Effector memory CD4-positive, alpha-beta T cell (primary cell): ENCODE measurements around the gene GOLGA8R.
"Not testable (repeated sequence)": the region's sequence is repeated elsewhere in the genome, so short reads cannot be mapped to it uniquely, and the experiment has no call there.

Source experiments
- DNase-seq, 3 donors: peaks; one replicate each; pipeline ENCODE4 v3.0.0-alpha.2; 2020
- H3K27ac ChIP-seq: 2 replicates; pipeline ENCODE4 v1.7.0; 2013; ENCODE audit warnings: mild to moderate bottlenecking, low read length, moderate library complexity; ENCODE audit not compliant: insufficient read depth, poor library complexity, severe bottlenecking
- H3K27me3 ChIP-seq: replicated peaks from 2 replicates; pipeline ENCODE4 v1.7.0; 2013; ENCODE audit warnings: mild to moderate bottlenecking, low read length; ENCODE audit not compliant: insufficient read depth, control insufficient read depth, poor library complexity, severe bottlenecking
- H3K36me3 ChIP-seq: 2 replicates; pipeline ENCODE4 v1.7.0; 2013; ENCODE audit warnings: mild to moderate bottlenecking, low read length, moderate library complexity; ENCODE audit not compliant: control insufficient read depth, insufficient read depth
- H3K4me1 ChIP-seq: 2 replicates; pipeline ENCODE4 v1.7.0; 2013; ENCODE audit warnings: low read length, mild to moderate bottlenecking; ENCODE audit not compliant: control insufficient read depth, insufficient read depth, poor library complexity, severe bottlenecking
- H3K4me3 ChIP-seq: 2 replicates; pipeline ENCODE4 v1.7.0; 2013; ENCODE audit warnings: low read length, low read depth, mild to moderate bottlenecking; ENCODE audit not compliant: insufficient read depth, poor library complexity, severe bottlenecking
- H3K9me3 ChIP-seq: 2 replicates; pipeline ENCODE4 v1.7.0; 2013; ENCODE audit warnings: mild to moderate bottlenecking, low read length, moderate library complexity; ENCODE audit not compliant: control insufficient read depth

GOLGA8R gene

DNA sequence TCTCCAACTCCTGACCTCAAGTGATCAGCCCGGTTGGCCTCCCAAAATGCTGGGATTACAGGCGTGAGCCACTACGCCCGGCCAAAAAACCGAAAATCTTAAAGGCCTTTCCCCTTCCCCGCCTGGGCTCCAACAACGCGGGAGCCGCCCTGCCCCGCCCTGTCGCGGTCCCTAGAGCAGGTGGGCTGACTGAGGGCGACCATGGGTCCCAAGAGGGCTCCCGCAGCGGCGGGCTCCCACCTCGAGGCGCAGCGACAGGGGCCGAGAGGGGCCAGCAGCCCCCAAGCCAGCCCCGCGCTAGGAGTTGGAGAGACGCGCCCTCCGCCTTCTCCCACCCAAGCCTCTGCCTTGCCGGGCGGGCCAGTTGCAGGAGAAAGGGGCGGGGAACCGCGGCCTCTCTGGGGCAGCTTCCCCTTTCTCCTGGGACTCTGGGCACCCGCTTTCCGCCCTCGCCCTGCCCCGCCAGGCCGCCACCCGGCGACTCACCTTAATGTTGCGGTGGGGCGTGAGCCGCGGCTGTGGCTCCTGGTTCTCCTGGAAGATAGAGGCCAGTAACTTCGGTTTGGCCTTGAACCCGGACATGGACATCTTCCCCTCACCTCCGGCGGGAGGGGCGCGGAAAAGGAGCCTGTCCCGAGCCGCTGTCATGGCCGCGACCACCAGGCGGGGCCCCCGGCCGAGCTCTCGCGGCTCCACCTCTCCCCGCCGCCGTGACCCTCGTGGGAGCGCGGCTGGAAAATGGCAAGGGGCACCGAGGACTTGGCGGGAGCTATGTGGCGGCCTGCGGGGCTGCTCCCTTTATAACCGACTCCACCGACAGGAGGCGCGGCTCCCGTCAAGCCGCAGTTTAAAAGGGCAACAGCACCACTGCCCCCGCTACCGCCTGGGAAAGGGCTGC, 21.0 kb downstream of the GOLGA8R start, which contains the start of gene CHRFAM7A:
Gene CHRFAM7A (minus strand): TSS at position 775 of the 898 bp plus-strand sequence. CDS start 10,189 bp downstream, outside the sequence.
- not testable (repeated sequence) for H3K4me3 ChIP-seq, H3K27ac ChIP-seq

GRCh38 chr15:30386318-30386887, 27.7 kb downstream of the GOLGA8R start:
- not testable (repeated sequence) for H3K27me3 ChIP-seq, DNase-seq, H3K4me3 ChIP-seq, H3K27ac ChIP-seq, H3K4me1 ChIP-seq, H3K36me3 ChIP-seq, H3K9me3 ChIP-seq

More for the DNA sequence above, 21.0 kb downstream of the GOLGA8R start, which contains the start of gene CHRFAM7A:
- not testable (repeated sequence) for H3K4me1 ChIP-seq, H3K36me3 ChIP-seq, DNase-seq, H3K27me3 ChIP-seq, H3K9me3 ChIP-seq

DNA sequence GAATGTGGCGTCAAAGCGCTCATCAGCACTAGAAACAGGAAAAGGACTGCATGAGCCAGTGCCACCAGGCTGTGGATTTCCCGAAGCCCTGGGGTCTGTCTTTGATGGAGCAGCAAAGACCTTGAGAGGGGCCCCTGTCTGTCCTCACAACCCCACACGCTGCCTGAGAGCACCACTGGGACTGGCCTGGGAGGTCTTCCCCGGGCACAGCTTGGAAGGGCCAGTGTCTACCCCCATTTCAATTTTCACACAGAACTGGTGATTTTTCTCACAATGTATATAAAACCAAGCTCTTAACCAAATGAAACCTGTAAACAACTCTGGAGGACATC, 37.0 kb downstream of the GOLGA8R start:
- not testable (repeated sequence) for H3K36me3 ChIP-seq, H3K27me3 ChIP-seq, H3K27ac ChIP-seq, H3K4me3 ChIP-seq, H3K4me1 ChIP-seq, H3K9me3 ChIP-seq, DNase-seq

GRCh38 chr15:30376375-30377081, 37.5 kb downstream of the GOLGA8R start:
- not testable (repeated sequence) for H3K36me3 ChIP-seq, H3K4me3 ChIP-seq, H3K27ac ChIP-seq, H3K9me3 ChIP-seq, DNase-seq, H3K27me3 ChIP-seq, H3K4me1 ChIP-seq

DNA sequence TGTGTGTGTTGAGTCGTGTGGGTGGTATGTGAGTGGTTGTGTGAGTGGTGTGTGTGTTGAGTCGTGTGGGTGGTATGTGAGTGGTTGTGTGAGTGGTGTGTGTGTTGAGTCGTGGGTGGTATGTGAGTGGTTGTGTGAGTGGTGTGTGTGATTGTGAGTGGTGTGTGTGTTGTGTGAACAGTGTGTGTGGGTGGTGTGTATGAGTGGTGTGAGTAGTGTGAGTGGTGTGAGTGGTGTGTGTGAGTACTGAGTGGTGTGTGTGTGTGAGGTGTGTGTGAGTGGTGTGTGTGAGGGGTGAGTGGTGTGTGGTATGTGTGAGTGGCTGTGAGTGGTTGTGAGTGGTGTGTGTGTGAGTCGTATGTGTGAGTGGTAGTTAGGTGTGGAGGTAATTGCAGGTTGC, 38.2 kb downstream of the GOLGA8R start:
- H3K27ac ChIP-seq, H3K36me3 ChIP-seq, H3K9me3 ChIP-seq, H3K4me3 ChIP-seq, H3K4me1 ChIP-seq, DNase-seq, H3K27me3 ChIP-seq: not testable (repeated sequence)

- not testable (repeated sequence) for H3K4me1 ChIP-seq, DNase-seq
These were observed 39.2 kb downstream of the GOLGA8R start for GRCh38 chr15:30374862-30375261.

GRCh38 chr15:30368271-30368670, 45.8 kb downstream of the GOLGA8R start:
- not testable (repeated sequence) for H3K27ac ChIP-seq, H3K4me1 ChIP-seq, H3K27me3 ChIP-seq, H3K4me3 ChIP-seq, H3K9me3 ChIP-seq, H3K36me3 ChIP-seq, DNase-seq

More at GRCh38 chr15:30374862-30375261, 39.2 kb downstream of the GOLGA8R start:
- not testable (repeated sequence) for H3K4me3 ChIP-seq, H3K9me3 ChIP-seq, H3K36me3 ChIP-seq, H3K27me3 ChIP-seq, H3K27ac ChIP-seq

DNA sequence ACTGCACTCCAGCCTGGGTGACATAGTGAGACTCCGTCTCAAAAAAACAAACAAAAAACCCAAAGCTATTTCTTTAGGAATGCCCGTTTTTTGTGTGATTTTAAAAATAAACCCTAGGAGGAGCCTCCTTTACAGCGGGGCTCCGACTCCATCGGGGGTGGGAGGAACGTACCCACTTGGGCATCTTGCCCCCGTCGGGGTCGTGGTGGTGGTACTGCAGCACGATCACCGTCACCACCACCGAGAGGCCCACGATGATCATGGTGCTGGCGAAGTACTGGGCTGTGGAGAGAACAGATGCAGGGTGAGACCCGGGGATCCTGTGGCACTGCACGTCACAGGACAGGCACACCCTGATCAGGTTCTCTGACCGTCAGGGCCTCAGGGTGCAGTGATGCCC, 46.8 kb downstream of the GOLGA8R start:
- not testable (repeated sequence) for H3K36me3 ChIP-seq, H3K4me1 ChIP-seq, H3K27me3 ChIP-seq, DNase-seq, H3K27ac ChIP-seq, H3K4me3 ChIP-seq, H3K9me3 ChIP-seq

- H3K27ac ChIP-seq, H3K4me3 ChIP-seq, H3K27me3 ChIP-seq, H3K36me3 ChIP-seq, DNase-seq, H3K4me1 ChIP-seq, H3K9me3 ChIP-seq: not testable (repeated sequence)
These were observed 52.7 kb downstream of the GOLGA8R start for GRCh38 chr15:30361404-30361803.

GRCh38 chr15:30360990-30361389, 53.1 kb downstream of the GOLGA8R start:
- not testable (repeated sequence) for H3K4me1 ChIP-seq, H3K27me3 ChIP-seq, H3K27ac ChIP-seq, DNase-seq, H3K4me3 ChIP-seq, H3K9me3 ChIP-seq, H3K36me3 ChIP-seq
